ENCODE data around the gene NRG4. TPM values are rescaled to one million over a fixed set of nuclear protein-coding genes. Genes with fewer than 3 reads are reported as not detected.

Gene NRG4
- total and polyA plus RNA-seq, 2 of the 8 experiments (the other 6 are each of a cell fraction or from before 2014, with no cell fraction given) = 0.24 TPM; not detected in 1

- Histone ChIP-seq H2AFZ (ENCODE audit: low read length) (no peak overlapping the region), H3K18ac (ENCODE audit: extremely low read depth, low read length) (no peak overlapping the region), H2AK5ac (ENCODE audit: low read depth, low read length) (no peak overlapping the region), H3K79me2 (ENCODE audit: control insufficient read depth in 1 of 2, insufficient read depth in 2 of 2, low read length in 2 of 2) (no peaks in the 10 kb centered on the region), H3K14ac (ENCODE audit: insufficient read length) (no peak overlapping the region), H3K27ac (ENCODE audit: low read depth, low read length) (no peak overlapping the region), H3K23me2 (ENCODE audit: low read depth, low read length) (no peaks in the 10 kb centered on the region), H3K4ac (replicated peaks; ENCODE audit: insufficient read length, low read depth, low read length) (no peak overlapping the region), H2BK15ac (ENCODE audit: low read length) (no peak overlapping the region), H3K4me3 (ENCODE audit: extremely low read depth in 1 of 4, insufficient read depth in 2 of 4, low read depth in 3 of 4, low read length in 4 of 4) (no peak overlapping the region), H2BK5ac (ENCODE audit: low read depth, low read length) (no peak overlapping the region), H4K91ac (replicated peaks; ENCODE audit: insufficient read length, low read length) (no peak overlapping the region), H3K36me3 (ENCODE audit: control insufficient read depth in 2 of 4, insufficient read depth in 4 of 4, low read length in 3 of 4) (no peaks in the 10 kb centered on the region), H3K4me2 (ENCODE audit: insufficient read depth in 1 of 2, low read depth in 2 of 2, low read length in 2 of 2) (no peak overlapping the region), H2BK120ac (replicated peaks; ENCODE audit: low read depth, low read length) (no peak overlapping the region), H3K27me3 (replicated peaks in 1 of 4; ENCODE audit: control insufficient read depth in 3 of 4, extremely low read depth in 1 of 4, insufficient read depth in 3 of 4, low read length in 3 of 4) (no peaks in the 10 kb centered on the region), H3K9me3 (ENCODE audit: insufficient read depth in 2 of 2, low read depth in 1 of 2, low read length in 1 of 2) (no peaks in the 10 kb centered on the region), H2BK12ac (ENCODE audit: low read depth, low read length) (no peak overlapping the region), H3K4me1 (replicated peaks in 1 of 4; ENCODE audit: control insufficient read depth in 3 of 4, insufficient read depth in 4 of 4, low read length in 3 of 4) (peaks cover 0 to 3% (median 0%) of the 10 kb centered on the region in 4 experiments; a peak in 1 of 7 replicates), H4K20me1 (replicated peaks in 1 of 2; ENCODE audit: control insufficient read depth in 1 of 2, insufficient read depth in 2 of 2, low read length in 2 of 2) (no peaks in the 10 kb centered on the region), H4K5ac (ENCODE audit: insufficient read length, low read depth, low read length) (no peak overlapping the region), H4K8ac (ENCODE audit: extremely low read depth, insufficient read depth, low read length) (no peak overlapping the region), H3K56ac (replicated peaks; ENCODE audit: insufficient read length, low read depth, low read length) (no peak overlapping the region), H2BK20ac (ENCODE audit: low read length) (no peak overlapping the region), H3K79me1 (ENCODE audit: low read depth, low read length) (no peaks in the 10 kb centered on the region), H3K9ac (replicated peaks in 1 of 4; ENCODE audit: extremely low read depth in 1 of 4, low read depth in 3 of 4, low read length in 3 of 4) (no peak overlapping the region), H3K23ac (ENCODE audit: insufficient read length) (no peak overlapping the region)
- 80% methylated on average over 2 of the region's 2 CpGs; no CpG with 5 or more reads in 1 of the 2 experiments for WGBS, 2 experiments (ENCODE audit: extremely low coverage in 1 of 2, insufficient coverage in 1 of 2, insufficient read length in 1 of 2, insufficient replicate concordance in 2 of 2, low coverage in 1 of 2, low lambda C conversion rate in 2 of 2, missing lambda C conversion rate in 1 of 2)
- no peak for FAIRE-seq
- POLR2A ChIA-PET (ENCODE audit: partially characterized antibody) = interaction anchor here (0.7 kb wide), 1 partner anchor 204 kb away, joined by 3 read pairs; no protein-coding TSS in a partner anchor
- CTCF ChIA-PET (ENCODE audit: partially characterized antibody) = interaction anchor here (0.7 to 1.0 kb wide), 2 partner anchors 42 to 75 kb away, joined by 3 to 4 read pairs; no protein-coding TSS in a partner anchor
- DNase-seq (ENCODE audit: low read depth in 1 of 2, low spot score in 2 of 2) = no peak
- TF ChIP-seq TCF12 (IDR thresholded peaks at IDR 0.05; ENCODE audit: low read depth, low read length) (no peak), FOSL1 (IDR thresholded peaks at IDR 0.05; ENCODE audit: insufficient read depth, low read depth, low read length) (no peak), CTCF (IDR thresholded peaks at IDR 0.05; ENCODE audit: control extremely low read depth in 1 of 3, insufficient read depth in 1 of 3, low read depth in 1 of 3, low read length in 3 of 3) (no peak), TAF7 (optimal IDR thresholded peaks at IDR 0.05; ENCODE audit: borderline replicate concordance, low read depth, low read length) (no peak), POU5F1 (IDR thresholded peaks at IDR 0.05; ENCODE audit: low read depth, low read length) (no peak), SP2 (IDR thresholded peaks at IDR 0.05; ENCODE audit: low read length) (no peak), GTF2F1 (IDR thresholded peaks at IDR 0.05; ENCODE audit: borderline replicate concordance, low read depth, low read length) (no peak), SIX5 (IDR thresholded peaks at IDR 0.05; ENCODE audit: low read depth, low read length) (no peak), RAD21 (IDR thresholded peaks at IDR 0.05 in 1 of 2, conservative IDR thresholded peaks at IDR 0.05 in 1 of 2; ENCODE audit: low read depth in 2 of 2, low read length in 2 of 2) (no peak), RBBP5 (IDR thresholded peaks at IDR 0.05; ENCODE audit: borderline replicate concordance, low read depth, low read length) (no peak)
Observed at GRCh38 chr15:75981149-75981815, 30.9 kb downstream of the NRG4 start.
